Measurements from ENCODE around the gene SCAF11.

GRCh38 chr12:45962553-45963325, 27.6 kb downstream of the SCAF11 start:
- TF ChIP-seq CTCF (IDR thresholded peaks at IDR 0.05; ENCODE audit: poor library complexity, severe bottlenecking) (no peak), POLR2AphosphoS5 (IDR thresholded peaks at IDR 0.05) (no peak), EZH2 (IDR thresholded peaks at IDR 0.05; ENCODE audit: borderline replicate concordance, insufficient read depth, low read length, poor library complexity, severe bottlenecking) (no peak), EP300 (conservative IDR thresholded peaks at IDR 0.05; ENCODE audit: poor library complexity, severe bottlenecking) (no peak)

Measured in neural cell (in vitro differentiated cells).